Activated CD8-positive, alpha-beta memory T cell treated with anti-CD3 and anti-CD28 coated beads for 1 hour (primary cell): ENCODE results near the gene PNPLA5.
A peak's percentile ranks its signal among the peaks of the same experiment; 100 is the strongest.
"Not testable (repeated sequence)": the region's sequence is repeated elsewhere in the genome, so short reads cannot be mapped to it uniquely, and the experiment has no call there.

Experiments used
- DNase-seq, 2 donors: peaks; one replicate each; pipeline ENCODE4 v3.0.0-alpha.2; 2020; ENCODE audit warnings: low read depth in 1 of 2; ENCODE audit errors: extremely low read depth in 1 of 2

PNPLA5 gene

GRCh38 chr22:43903033-43903432 lies 11.2 kb upstream of the PNPLA5 start:
- not testable (repeated sequence) for DNase-seq

GRCh38 chr22:43901976-43902643 lies 10.3 kb upstream of the PNPLA5 start:
- no peak for DNase-seq

- DNase-seq: no peak
Measured at GRCh38 chr22:43900206-43900605, 8.4 kb upstream of the PNPLA5 start.

- DNase-seq: no peak
Measured at GRCh38 chr22:43897751-43898261, 6.0 kb upstream of the PNPLA5 start.

GRCh38 chr22:43895986-43896645 lies 4.3 kb upstream of the PNPLA5 start:
- no peak for DNase-seq

- no peak for DNase-seq
Measured at GRCh38 chr22:43894122-43894521, 2.3 kb upstream of the PNPLA5 start.

GRCh38 chr22:43893266-43893665 lies 1.5 kb upstream of the PNPLA5 start:
- no peak for DNase-seq

GRCh38 chr22:43892183-43892894 lies 526 bp upstream of the PNPLA5 start:
- DNase-seq: no peak

GRCh38 chr22:43890901-43891331 lies 897 bp downstream of the PNPLA5 start:
- no peak for DNase-seq

GRCh38 chr22:43889860-43890253 lies 2.0 kb downstream of the PNPLA5 start:
- no peak for DNase-seq

GRCh38 chr22:43889201-43889859 lies 2.5 kb downstream of the PNPLA5 start:
- DNase-seq: no peak

- no peak for DNase-seq
Measured at GRCh38 chr22:43888740-43889139, 3.1 kb downstream of the PNPLA5 start.

GRCh38 chr22:43887391-43887790 lies 4.4 kb downstream of the PNPLA5 start:
- DNase-seq: no peak

GRCh38 chr22:43886231-43886630 lies 5.6 kb downstream of the PNPLA5 start:
- no peak for DNase-seq

GRCh38 chr22:43885786-43886185 lies 6.0 kb downstream of the PNPLA5 start:
- DNase-seq: no peak

- DNase-seq: no peak
Measured at GRCh38 chr22:43885319-43885671, 6.5 kb downstream of the PNPLA5 start.

GRCh38 chr22:43884600-43885318 lies 7.1 kb downstream of the PNPLA5 start:
- DNase-seq: peak in 1 of 2 donors; percentile 31

- no peak for DNase-seq
Measured at GRCh38 chr22:43883719-43884415, 7.9 kb downstream of the PNPLA5 start.

- DNase-seq: no peak
Measured at GRCh38 chr22:43883012-43883661, 8.7 kb downstream of the PNPLA5 start.
